ENCODE data around the gene DSCAML1. TPM values are rescaled to one million over a fixed set of nuclear protein-coding genes. Genes with fewer than 3 reads are reported as not detected.
A peak's percentile ranks its signal among the peaks of the same experiment; 100 is the strongest.

Gene DSCAML1
- total and polyA plus RNA-seq, 2 of the 8 experiments (the other 6 are each of a cell fraction or from before 2014, with no cell fraction given): 0.19 to 0.24 TPM

DNA sequence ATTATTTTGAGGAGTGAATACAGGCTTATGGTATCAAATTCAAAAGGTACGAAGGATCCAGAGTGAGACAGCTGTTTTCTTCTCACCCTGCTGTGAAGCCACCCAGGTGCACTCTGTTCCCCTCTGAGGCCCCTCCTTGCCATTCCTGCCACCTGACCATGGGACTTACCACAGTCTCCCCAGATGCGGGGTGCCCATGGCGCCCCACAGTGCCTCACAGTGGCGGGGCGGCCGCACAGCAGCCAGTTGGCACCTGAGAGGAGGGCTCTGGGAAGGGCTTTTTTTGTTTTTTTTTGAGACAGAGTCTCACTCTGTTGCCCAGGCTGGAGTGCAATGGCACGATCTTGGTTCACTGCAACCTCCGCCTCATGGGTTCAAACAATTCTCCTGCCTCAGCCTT lies 317.6 kb downstream of the DSCAML1 start:
- FAIRE-seq: no peak
- Histone ChIP-seq H3K4me2 (ENCODE audit: insufficient read depth in 1 of 2, low read depth in 2 of 2, low read length in 2 of 2) (no peak overlapping the region), H3K23me2 (ENCODE audit: low read depth, low read length) (peaks cover 2% of the 10 kb centered on the region; the same call in 1 of the 2 replicates)

More for the DNA sequence above, 317.6 kb downstream of the DSCAML1 start:
- Histone ChIP-seq H3K9ac (replicated peaks in 1 of 4; ENCODE audit: extremely low read depth in 1 of 4, low read depth in 3 of 4, low read length in 3 of 4) (no peak overlapping the region), H3K36me3 (ENCODE audit: control insufficient read depth in 2 of 4, insufficient read depth in 4 of 4, low read length in 3 of 4) (no peaks in the 10 kb centered on the region), H4K20me1 (replicated peaks in 1 of 2; ENCODE audit: control insufficient read depth in 1 of 2, insufficient read depth in 2 of 2, low read length in 2 of 2) (no peaks in the 10 kb centered on the region), H2BK20ac (ENCODE audit: low read length) (no peak overlapping the region), H2BK15ac (ENCODE audit: low read length) (no peak overlapping the region), H2BK12ac (ENCODE audit: low read depth, low read length) (no peak overlapping the region), H3K27me3 (replicated peaks in 1 of 4; ENCODE audit: control insufficient read depth in 3 of 4, extremely low read depth in 1 of 4, insufficient read depth in 3 of 4, low read length in 3 of 4) (no peaks in the 10 kb centered on the region; a peak in 1 of 7 replicates), H4K5ac (ENCODE audit: insufficient read length, low read depth, low read length) (no peak overlapping the region), H4K91ac (replicated peaks; ENCODE audit: insufficient read length, low read length) (no peak overlapping the region), H3K23ac (ENCODE audit: insufficient read length) (no peak overlapping the region), H2AFZ (ENCODE audit: low read length) (no peak overlapping the region), H3K56ac (replicated peaks; ENCODE audit: insufficient read length, low read depth, low read length) (no peak overlapping the region), H3K79me1 (ENCODE audit: low read depth, low read length) (no peaks in the 10 kb centered on the region; the same call in 1 of the 2 replicates), H2BK120ac (replicated peaks; ENCODE audit: low read depth, low read length) (no peak overlapping the region), H3K4ac (replicated peaks; ENCODE audit: insufficient read length, low read depth, low read length) (no peak overlapping the region), H3K79me2 (ENCODE audit: control insufficient read depth in 1 of 2, insufficient read depth in 2 of 2, low read length in 2 of 2) (no peaks in the 10 kb centered on the region), H4K8ac (ENCODE audit: extremely low read depth, insufficient read depth, low read length) (no peak overlapping the region), H2AK5ac (ENCODE audit: low read depth, low read length) (no peak overlapping the region), H3K4me3 (ENCODE audit: extremely low read depth in 1 of 4, insufficient read depth in 2 of 4, low read depth in 3 of 4, low read length in 4 of 4) (no peak overlapping the region), H2BK5ac (ENCODE audit: low read depth, low read length) (no peak overlapping the region), H3K4me1 (replicated peaks in 1 of 4; ENCODE audit: control insufficient read depth in 3 of 4, insufficient read depth in 4 of 4, low read length in 3 of 4) (peaks cover 0 to 12% (median 6%) of the 10 kb centered on the region in 4 experiments; a peak in 6 of 7 replicates), H3K14ac (ENCODE audit: insufficient read length) (no peak overlapping the region), H3K9me3 (ENCODE audit: insufficient read depth in 2 of 2, low read depth in 1 of 2, low read length in 1 of 2) (no peaks in the 10 kb centered on the region), H3K27ac (ENCODE audit: low read depth, low read length) (no peak overlapping the region), H3K18ac (ENCODE audit: extremely low read depth, low read length) (no peak overlapping the region)
- WGBS, 2 experiments (ENCODE audit: extremely low coverage in 1 of 2, insufficient coverage in 1 of 2, insufficient read length in 1 of 2, insufficient replicate concordance in 2 of 2, low coverage in 1 of 2, low lambda C conversion rate in 2 of 2, missing lambda C conversion rate in 1 of 2): 85% methylated on average over 8 of the region's 8 CpGs; no CpG with 5 or more reads in 1 of the 2 experiments
- peak in 1 of 2 experiments; percentile 71 for DNase-seq (ENCODE audit: low read depth in 1 of 2, low spot score in 2 of 2)
- TF ChIP-seq, protein P1, sequence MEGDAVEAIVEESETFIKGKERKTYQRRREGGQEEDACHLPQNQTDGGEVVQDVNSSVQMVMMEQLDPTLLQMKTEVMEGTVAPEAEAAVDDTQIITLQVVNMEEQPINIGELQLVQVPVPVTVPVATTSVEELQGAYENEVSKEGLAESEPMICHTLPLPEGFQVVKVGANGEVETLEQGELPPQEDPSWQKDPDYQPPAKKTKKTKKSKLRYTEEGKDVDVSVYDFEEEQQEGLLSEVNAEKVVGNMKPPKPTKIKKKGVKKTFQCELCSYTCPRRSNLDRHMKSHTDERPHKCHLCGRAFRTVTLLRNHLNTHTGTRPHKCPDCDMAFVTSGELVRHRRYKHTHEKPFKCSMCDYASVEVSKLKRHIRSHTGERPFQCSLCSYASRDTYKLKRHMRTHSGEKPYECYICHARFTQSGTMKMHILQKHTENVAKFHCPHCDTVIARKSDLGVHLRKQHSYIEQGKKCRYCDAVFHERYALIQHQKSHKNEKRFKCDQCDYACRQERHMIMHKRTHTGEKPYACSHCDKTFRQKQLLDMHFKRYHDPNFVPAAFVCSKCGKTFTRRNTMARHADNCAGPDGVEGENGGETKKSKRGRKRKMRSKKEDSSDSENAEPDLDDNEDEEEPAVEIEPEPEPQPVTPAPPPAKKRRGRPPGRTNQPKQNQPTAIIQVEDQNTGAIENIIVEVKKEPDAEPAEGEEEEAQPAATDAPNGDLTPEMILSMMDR (IDR thresholded peaks at IDR 0.05; ENCODE audit: control extremely low read depth in 1 of 3, insufficient read depth in 1 of 3, low read depth in 1 of 3, low read length in 3 of 3): peak; percentile 60 to 67 (median 62)
- TF ChIP-seq MAFK (IDR thresholded peaks at IDR 0.05; ENCODE audit: low read depth, low read length) (no peak), RAD21 (IDR thresholded peaks at IDR 0.05 in 1 of 2, conservative IDR thresholded peaks at IDR 0.05 in 1 of 2; ENCODE audit: low read depth in 2 of 2, low read length in 2 of 2) (peak; percentile 48 to 64)
- TF ChIP-seq, protein P2, sequence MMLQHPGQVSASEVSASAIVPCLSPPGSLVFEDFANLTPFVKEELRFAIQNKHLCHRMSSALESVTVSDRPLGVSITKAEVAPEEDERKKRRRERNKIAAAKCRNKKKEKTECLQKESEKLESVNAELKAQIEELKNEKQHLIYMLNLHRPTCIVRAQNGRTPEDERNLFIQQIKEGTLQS (IDR thresholded peaks at IDR 0.05; ENCODE audit: insufficient read depth, low read depth, low read length): no peak
- ChIA-PET POLR2A (ENCODE audit: partially characterized antibody) (no interaction called here), CTCF (ENCODE audit: partially characterized antibody) (interaction anchor here (0.6 to 5.3 kb wide), 25 partner anchors 9 to 1955 kb away, joined by 3 to 29 read pairs (median 4); no protein-coding TSS in a partner anchor)

Data from H1 (cell line).